H9 (cell line): Measurements from ENCODE around the gene DNAJC10. TPM values are rescaled to one million over a fixed set of nuclear protein-coding genes. Genes with fewer than 3 reads are reported as not detected.

Experiments used
- DNase-seq: peaks from one replicate; pipeline ENCODE4 v3.0.0-alpha.2; 2017
- H2AFZ ChIP-seq: one replicate; pipeline ENCODE4 v1.6.1; 2013; ENCODE audit warnings: mild to moderate bottlenecking, low read length, control low read depth, moderate library complexity
- H2AK5ac ChIP-seq: 2 replicates; pipeline ENCODE4 v1.6.1; 2013; ENCODE audit warnings: low read length, control low read depth, mixed read lengths; ENCODE audit not compliant: insufficient read length
- H2BK120ac ChIP-seq: one replicate; pipeline ENCODE4 v1.6.1; 2013; ENCODE audit warnings: low read depth, mild to moderate bottlenecking, low read length, control low read depth, inconsistent platforms; ENCODE audit not compliant: poor library complexity, severe bottlenecking
- H2BK12ac ChIP-seq: 2 replicates; pipeline ENCODE4 v1.6.1; 2013; ENCODE audit warnings: low read length, control low read depth, mixed read lengths, low read depth; ENCODE audit not compliant: insufficient read length
- H2BK15ac ChIP-seq: 2 replicates; pipeline ENCODE4 v1.6.1; 2013; ENCODE audit warnings: low read depth, low read length, control low read depth
- H2BK20ac ChIP-seq: one replicate; pipeline ENCODE4 v1.6.1; 2013; ENCODE audit warnings: low read depth, mild to moderate bottlenecking, low read length, control low read depth, inconsistent platforms; ENCODE audit not compliant: poor library complexity, severe bottlenecking
- H2BK5ac ChIP-seq: 2 replicates; pipeline ENCODE4 v1.6.1; 2013; ENCODE audit warnings: low read length, control low read depth, mixed read lengths; ENCODE audit not compliant: insufficient read length
- H3K14ac ChIP-seq: 2 replicates; pipeline ENCODE4 v1.6.1; 2013; ENCODE audit warnings: low read length, control low read depth; ENCODE audit not compliant: insufficient read depth
- H3K18ac ChIP-seq: 2 replicates; pipeline ENCODE4 v1.6.1; 2013; ENCODE audit warnings: low read depth, mild to moderate bottlenecking, mixed read lengths, low read length, control low read depth; ENCODE audit not compliant: insufficient read length
- H3K23ac ChIP-seq: 2 replicates; pipeline ENCODE4 v1.6.1; 2013; ENCODE audit warnings: low read length, control low read depth, mixed read lengths, low read depth; ENCODE audit not compliant: insufficient read length
- H3K23me2 ChIP-seq: 2 replicates; pipeline ENCODE4 v1.6.1; 2013; ENCODE audit warnings: low read depth, mild to moderate bottlenecking, mixed read lengths, low read length, control low read depth; ENCODE audit not compliant: insufficient read length, poor library complexity, severe bottlenecking
- H3K27ac ChIP-seq: 2 replicates; pipeline ENCODE4 v1.5.1; 2013; ENCODE audit warnings: low read length, control low read depth, mixed read lengths, low read depth; ENCODE audit not compliant: insufficient read length
- H3K27me3 ChIP-seq: 2 replicates; pipeline ENCODE4 v1.6.1; 2013; ENCODE audit warnings: low read length, control low read depth, inconsistent platforms; ENCODE audit not compliant: insufficient read depth
- H3K4ac ChIP-seq: 2 replicates; pipeline ENCODE4 v1.6.1; 2013; ENCODE audit warnings: low read depth, mild to moderate bottlenecking, control low read depth, inconsistent platforms, low read length, moderate library complexity
- H3K4me1 ChIP-seq: 2 replicates; pipeline ENCODE4 v1.6.1; 2013; ENCODE audit warnings: low read length, control low read depth, inconsistent platforms; ENCODE audit not compliant: insufficient read depth
- H3K4me2 ChIP-seq: 2 replicates; pipeline ENCODE4 v1.6.1; 2013; ENCODE audit warnings: low read length, control low read depth, mixed read lengths; ENCODE audit not compliant: insufficient read length, insufficient read depth
- H3K56ac ChIP-seq: 2 replicates; pipeline ENCODE4 v1.6.1; 2013; ENCODE audit warnings: low read depth, mild to moderate bottlenecking, mixed read lengths, low read length, control low read depth; ENCODE audit not compliant: insufficient read length
- H3K79me1 ChIP-seq: 2 replicates; pipeline ENCODE4 v1.6.1; 2013; ENCODE audit warnings: low read depth, mild to moderate bottlenecking, moderate library complexity, low read length, control low read depth, inconsistent platforms; ENCODE audit not compliant: insufficient read depth, poor library complexity, severe bottlenecking
- H3K79me2 ChIP-seq: 2 replicates; pipeline ENCODE4 v1.6.1; 2013; ENCODE audit warnings: low read length, control low read depth, inconsistent platforms; ENCODE audit not compliant: insufficient read depth
- H3K9ac ChIP-seq: 2 replicates; pipeline ENCODE4 v1.6.1; 2013; ENCODE audit warnings: low read length, control low read depth, mixed read lengths; ENCODE audit not compliant: insufficient read length; ENCODE audit errors: extremely low read depth
- H3K9me3 ChIP-seq: one replicate; pipeline ENCODE4 v1.6.1; 2013; ENCODE audit warnings: low read depth, low read length, inconsistent platforms; ENCODE audit not compliant: control insufficient read depth
- H3T11ph ChIP-seq: one replicate; pipeline ENCODE4 v1.6.1; 2013; ENCODE audit warnings: mild to moderate bottlenecking, low read length, control low read depth, inconsistent platforms
- H4K20me1 ChIP-seq: one replicate; pipeline ENCODE4 v1.6.1; 2013; ENCODE audit not compliant: control insufficient read depth, insufficient read length, insufficient read depth
- H4K5ac ChIP-seq: 2 replicates; pipeline ENCODE4 v1.6.1; 2013; ENCODE audit warnings: low read depth, mild to moderate bottlenecking, mixed read lengths, low read length, control low read depth; ENCODE audit not compliant: insufficient read length
- H4K8ac ChIP-seq: replicated peaks from 2 replicates; pipeline ENCODE4 v1.6.1; 2013; ENCODE audit warnings: low read length, control low read depth, mixed read lengths, low read depth; ENCODE audit not compliant: insufficient read length
- H4K91ac ChIP-seq: 2 replicates; pipeline ENCODE4 v1.6.1; 2013; ENCODE audit warnings: low read depth, mild to moderate bottlenecking, moderate library complexity, mixed read lengths, low read length, control low read depth; ENCODE audit not compliant: insufficient read length
- H3K27ac Mint-ChIP-seq, 3 experiments: 2 replicates in 2 of 3; 3 replicates in 1 of 3; pipeline ENCODE4 v1.8.0; 2020 to 2021; ENCODE audit warnings: mixed read lengths in 3 of 3, mild to moderate bottlenecking in 1 of 3, moderate library complexity in 1 of 3
- H3K27me3 Mint-ChIP-seq: 2 replicates; pipeline ENCODE4 v1.8.0; 2021; ENCODE audit warnings: low read depth, mild to moderate bottlenecking, moderate library complexity, mixed read lengths
- H3K36me3 Mint-ChIP-seq, 3 experiments: 2 replicates in 2 of 3; 3 replicates in 1 of 3; pipeline ENCODE4 v1.8.0; 2020 to 2021; ENCODE audit warnings: low read depth in 3 of 3, mixed read lengths in 3 of 3; ENCODE audit not compliant: insufficient read depth in 1 of 3
- H3K4me1 Mint-ChIP-seq, 2 experiments: 2 replicates each; pipeline ENCODE4 v1.8.0; 2020; ENCODE audit warnings: mixed read lengths in 2 of 2
- H3K4me3 Mint-ChIP-seq, 2 experiments: 2 replicates in 1 of 2; 3 replicates in 1 of 2; pipeline ENCODE4 v1.8.0; 2020 to 2021; ENCODE audit warnings: mild to moderate bottlenecking in 2 of 2, mixed read lengths in 2 of 2, moderate library complexity in 1 of 2
- H3K9me3 Mint-ChIP-seq, 2 experiments: 2 replicates in 1 of 2; 3 replicates in 1 of 2; pipeline ENCODE4 v1.8.0; 2020; ENCODE audit warnings: mild to moderate bottlenecking in 2 of 2, mixed read lengths in 2 of 2, moderate library complexity in 1 of 2
- CTCF ChIP-seq: fragments of 200-600 bp; sonication (generic); conservative IDR thresholded peaks from 3 replicates; pipeline ENCODE4 v1.8.0; 2021; ENCODE audit warnings: antibody characterized with exemption, mild to moderate bottlenecking
- WGBS: extraction: QIAGEN DNeasy Blood & Tissue Kit; methylation state at CpG from one replicate; pipeline ENCODE4 v1.1.7; 2013; ENCODE audit warnings: missing lambda C conversion rate, low lambda C conversion rate, mixed read lengths; ENCODE audit not compliant: insufficient read length; ENCODE audit errors: extremely low coverage; 5-methylcytosine and 5-hydroxymethylcytosine counted together
- total RNA-seq: library from RNA; stranded (reverse); gene quantifications from 2 replicates; pipeline ENCODE4 v1.2.1, GENCODE V29; 2021

Gene DNAJC10
- total RNA-seq, 1 experiment from 2014 or later, result 129 TPM

- Histone ChIP-seq H3K9me3 (no peaks in the 10 kb centered on the region), H3K4me1 (no peaks in the 10 kb centered on the region), H3K23me2 (no peaks in the 10 kb centered on the region), H2BK20ac (no peak overlapping the region), H2BK5ac (no peak overlapping the region), H4K5ac (no peak overlapping the region), H3K79me2 (no peaks in the 10 kb centered on the region; the same call in 1 of the 2 replicates), H3K56ac (no peak overlapping the region), H2BK12ac (no peak overlapping the region), H2BK120ac (no peak overlapping the region), H2BK15ac (no peak overlapping the region), H3K14ac (no peak overlapping the region), H3K23ac (no peak overlapping the region), H4K91ac (no peak overlapping the region), H2AK5ac (no peak overlapping the region), H3K79me1 (no peaks in the 10 kb centered on the region), H4K20me1 (no peaks in the 10 kb centered on the region), H3K9ac (no peak overlapping the region), H3T11ph (no peak overlapping the region), H3K18ac (no peak overlapping the region), H4K8ac (no peak overlapping the region), H3K27me3 (no peaks in the 10 kb centered on the region), H3K4ac (no peak overlapping the region), H3K4me2 (no peak overlapping the region), H2AFZ (no peak overlapping the region), H3K27ac (no peak overlapping the region)
- Mint-ChIP-seq H3K27ac (no peak overlapping the region), H3K4me1 (peaks cover 14 to 38% of the 10 kb centered on the region in 2 experiments), H3K9me3 (no peaks in the 10 kb centered on the region), H3K4me3 (no peak overlapping the region), H3K36me3 (no peaks in the 10 kb centered on the region), H3K27me3 (no peaks in the 10 kb centered on the region; the same call in 1 of the 2 replicates)
- no peak for TF ChIP-seq CTCF
- WGBS, result no CpG with 5 or more reads among the region's 3 CpGs
- DNase-seq, result no peak
Observed at GRCh38 chr2:182836451-182836850, 120.4 kb downstream of the DNAJC10 start.

Other genes with a start within 250 kb of the DNAJC10 start
- 1.1 and 1.3 TPM in 2 replicates for gene FRZB, start 150.4 kb downstream of the DNAJC10 start, total RNA-seq